Measurements from ENCODE around the gene UNC45A.

UNC45A gene, protein sequence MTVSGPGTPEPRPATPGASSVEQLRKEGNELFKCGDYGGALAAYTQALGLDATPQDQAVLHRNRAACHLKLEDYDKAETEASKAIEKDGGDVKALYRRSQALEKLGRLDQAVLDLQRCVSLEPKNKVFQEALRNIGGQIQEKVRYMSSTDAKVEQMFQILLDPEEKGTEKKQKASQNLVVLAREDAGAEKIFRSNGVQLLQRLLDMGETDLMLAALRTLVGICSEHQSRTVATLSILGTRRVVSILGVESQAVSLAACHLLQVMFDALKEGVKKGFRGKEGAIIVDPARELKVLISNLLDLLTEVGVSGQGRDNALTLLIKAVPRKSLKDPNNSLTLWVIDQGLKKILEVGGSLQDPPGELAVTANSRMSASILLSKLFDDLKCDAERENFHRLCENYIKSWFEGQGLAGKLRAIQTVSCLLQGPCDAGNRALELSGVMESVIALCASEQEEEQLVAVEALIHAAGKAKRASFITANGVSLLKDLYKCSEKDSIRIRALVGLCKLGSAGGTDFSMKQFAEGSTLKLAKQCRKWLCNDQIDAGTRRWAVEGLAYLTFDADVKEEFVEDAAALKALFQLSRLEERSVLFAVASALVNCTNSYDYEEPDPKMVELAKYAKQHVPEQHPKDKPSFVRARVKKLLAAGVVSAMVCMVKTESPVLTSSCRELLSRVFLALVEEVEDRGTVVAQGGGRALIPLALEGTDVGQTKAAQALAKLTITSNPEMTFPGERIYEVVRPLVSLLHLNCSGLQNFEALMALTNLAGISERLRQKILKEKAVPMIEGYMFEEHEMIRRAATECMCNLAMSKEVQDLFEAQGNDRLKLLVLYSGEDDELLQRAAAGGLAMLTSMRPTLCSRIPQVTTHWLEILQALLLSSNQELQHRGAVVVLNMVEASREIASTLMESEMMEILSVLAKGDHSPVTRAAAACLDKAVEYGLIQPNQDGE

DNA sequence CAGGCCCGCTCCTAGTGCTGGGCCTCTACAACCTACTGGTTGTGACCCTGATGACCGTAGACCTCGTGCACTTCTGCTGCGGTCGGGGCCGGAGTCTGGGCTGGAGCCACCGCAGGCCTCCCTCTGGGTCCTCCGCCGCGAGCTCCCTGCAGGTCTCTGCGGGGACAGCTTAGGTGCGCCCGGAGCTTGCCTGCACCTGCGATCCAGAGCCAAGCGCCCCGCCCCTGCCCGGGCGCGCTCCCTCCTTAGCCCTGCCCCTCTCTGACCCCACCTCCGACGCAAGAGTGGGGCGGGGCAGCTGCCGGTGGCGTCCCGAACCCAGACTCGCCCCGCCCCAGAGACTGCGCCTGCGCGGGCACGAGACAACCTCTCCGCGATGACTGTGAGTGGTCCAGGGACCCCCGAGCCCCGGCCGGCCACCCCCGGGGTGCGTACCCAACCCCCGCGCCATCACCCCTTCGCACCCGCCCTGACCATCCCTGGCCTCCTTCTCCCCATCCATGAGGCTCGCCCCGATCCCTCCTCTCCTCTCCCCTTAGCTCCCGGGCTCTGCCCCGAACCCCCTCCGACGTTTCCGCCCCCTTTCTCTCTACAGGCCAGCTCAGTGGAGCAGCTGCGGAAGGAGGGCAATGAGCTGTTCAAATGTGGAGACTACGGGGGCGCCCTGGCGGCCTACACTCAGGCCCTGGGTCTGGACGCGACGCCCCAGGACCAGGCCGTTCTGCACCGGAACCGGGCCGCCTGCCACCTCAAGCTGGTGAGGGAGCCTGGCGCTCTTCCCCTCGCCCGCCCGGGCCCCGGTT is at the start of gene UNC45A:
Gene UNC45A (plus strand): TSS at position 337 of the 803 bp plus-strand sequence. CDS start 40 bp downstream, at position 377.
- peak within 1 kb of the TSS; percentile 75 for H3K4me3 ChIP-seq (ENCODE audit: low read length)
- TF ChIP-seq ZNF274 (IDR thresholded peaks at IDR 0.05; ENCODE audit: low read depth, low read length), result no peak

DNA sequence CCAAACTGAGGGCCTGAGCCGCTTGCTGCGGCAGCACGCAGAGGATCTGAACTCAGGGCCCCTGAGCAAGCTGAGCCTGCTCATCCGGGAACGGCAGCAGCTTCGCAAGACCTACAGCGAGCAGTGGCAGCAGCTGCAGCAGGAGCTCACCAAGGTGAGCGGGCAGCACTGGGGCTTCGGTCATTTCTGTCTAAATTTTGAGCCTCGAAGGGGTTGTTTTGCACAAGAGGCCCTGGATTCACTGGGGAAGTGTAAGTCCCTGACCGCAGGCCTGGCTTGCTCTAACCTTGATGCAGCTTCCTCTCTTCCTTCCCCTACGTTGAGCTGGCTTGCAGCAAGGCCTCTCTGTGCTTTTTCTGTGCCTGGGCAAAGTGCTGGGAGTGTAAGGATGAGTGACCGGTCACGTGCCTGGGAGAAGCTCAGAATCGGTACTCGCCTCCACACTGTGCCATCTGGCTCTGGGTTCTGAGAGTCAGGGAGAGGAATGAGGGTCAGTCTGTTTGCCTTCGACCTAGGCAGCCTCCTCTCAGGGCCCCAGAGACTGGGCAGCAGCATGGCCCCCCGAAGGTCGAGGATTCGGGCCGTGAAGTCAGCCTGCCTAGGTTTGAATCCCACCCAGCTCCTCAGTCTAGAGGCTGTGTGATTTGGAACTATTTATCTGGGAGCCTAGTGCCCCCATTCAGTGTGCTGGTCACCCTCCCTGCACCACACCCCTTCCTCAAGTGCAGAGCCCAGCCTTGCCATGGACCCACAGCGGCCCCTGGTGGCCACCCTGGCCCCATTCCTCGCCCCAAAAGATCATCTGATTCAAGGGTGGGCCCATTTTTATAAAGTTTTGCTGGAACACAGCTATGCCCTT is 49.4 kb upstream of the UNC45A start:
- H3K4me3 ChIP-seq (ENCODE audit: low read length), result no peak overlapping the region; the same call in 1 of the 2 replicates
- no peak for TF ChIP-seq ZNF274 (IDR thresholded peaks at IDR 0.05; ENCODE audit: low read depth, low read length)

DNA sequence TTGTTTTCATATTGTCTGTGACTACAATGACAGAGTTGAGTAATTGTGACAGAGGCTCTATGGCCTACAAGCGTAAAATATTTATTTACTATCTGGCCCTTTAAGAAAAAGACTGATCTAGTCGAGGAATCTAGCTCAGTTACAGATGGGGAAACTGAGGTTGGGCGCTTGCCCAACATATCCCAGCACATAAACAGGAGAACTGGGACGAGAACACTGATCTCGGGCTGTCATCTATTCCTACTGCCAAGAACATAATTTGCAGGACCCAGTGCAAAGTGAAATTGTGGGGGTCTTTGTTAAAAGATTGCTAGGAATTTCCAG is 48.8 kb upstream of the UNC45A start:
- TF ChIP-seq ZNF274 (IDR thresholded peaks at IDR 0.05; ENCODE audit: low read depth, low read length), result no peak
- no peak overlapping the region for H3K4me3 ChIP-seq (ENCODE audit: low read length)

DNA sequence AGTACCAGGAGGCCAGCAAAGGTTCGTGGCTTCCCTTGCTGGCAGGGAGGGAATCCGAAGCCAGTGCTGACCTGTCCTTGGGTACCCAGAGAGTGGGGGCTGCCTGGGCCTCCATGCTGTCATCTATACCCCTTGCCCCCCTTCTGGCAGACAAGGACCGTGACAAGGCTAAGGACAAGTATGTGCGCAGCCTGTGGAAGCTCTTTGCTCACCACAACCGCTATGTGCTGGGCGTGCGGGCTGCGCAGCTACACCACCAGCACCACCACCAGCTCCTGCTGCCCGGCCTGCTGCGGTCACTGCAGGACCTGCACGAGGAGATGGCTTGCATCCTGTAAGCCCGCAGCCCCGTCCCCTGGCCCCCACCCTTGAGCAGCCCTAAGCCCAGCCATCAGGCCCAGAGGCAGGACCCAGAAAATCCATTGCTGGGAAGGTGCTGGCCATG is 48.0 kb upstream of the UNC45A start:
- TF ChIP-seq ZNF274 (IDR thresholded peaks at IDR 0.05; ENCODE audit: low read depth, low read length), result no peak
- no peak overlapping the region for H3K4me3 ChIP-seq (ENCODE audit: low read length)

DNA sequence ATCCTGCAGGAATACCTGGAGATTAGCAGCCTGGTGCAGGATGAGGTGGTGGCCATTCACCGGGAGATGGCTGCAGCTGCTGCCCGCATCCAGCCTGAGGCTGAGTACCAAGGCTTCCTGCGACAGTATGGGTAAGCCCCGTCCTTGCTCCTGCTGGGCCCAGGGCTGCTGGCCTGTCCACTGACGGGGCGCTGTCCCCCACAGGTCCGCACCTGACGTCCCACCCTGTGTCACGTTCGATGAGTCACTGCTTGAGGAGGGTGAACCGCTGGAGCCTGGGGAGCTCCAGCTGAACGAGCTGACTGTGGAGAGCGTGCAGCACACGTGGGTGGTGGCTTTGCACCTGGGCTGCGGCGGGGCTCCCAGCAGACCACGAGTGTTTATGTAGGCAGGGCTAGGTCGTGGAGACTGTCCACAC is 45.8 kb upstream of the UNC45A start:
- H3K4me3 ChIP-seq (ENCODE audit: low read length), result no peak overlapping the region
- TF ChIP-seq ZNF274 (IDR thresholded peaks at IDR 0.05; ENCODE audit: low read depth, low read length), result no peak

DNA sequence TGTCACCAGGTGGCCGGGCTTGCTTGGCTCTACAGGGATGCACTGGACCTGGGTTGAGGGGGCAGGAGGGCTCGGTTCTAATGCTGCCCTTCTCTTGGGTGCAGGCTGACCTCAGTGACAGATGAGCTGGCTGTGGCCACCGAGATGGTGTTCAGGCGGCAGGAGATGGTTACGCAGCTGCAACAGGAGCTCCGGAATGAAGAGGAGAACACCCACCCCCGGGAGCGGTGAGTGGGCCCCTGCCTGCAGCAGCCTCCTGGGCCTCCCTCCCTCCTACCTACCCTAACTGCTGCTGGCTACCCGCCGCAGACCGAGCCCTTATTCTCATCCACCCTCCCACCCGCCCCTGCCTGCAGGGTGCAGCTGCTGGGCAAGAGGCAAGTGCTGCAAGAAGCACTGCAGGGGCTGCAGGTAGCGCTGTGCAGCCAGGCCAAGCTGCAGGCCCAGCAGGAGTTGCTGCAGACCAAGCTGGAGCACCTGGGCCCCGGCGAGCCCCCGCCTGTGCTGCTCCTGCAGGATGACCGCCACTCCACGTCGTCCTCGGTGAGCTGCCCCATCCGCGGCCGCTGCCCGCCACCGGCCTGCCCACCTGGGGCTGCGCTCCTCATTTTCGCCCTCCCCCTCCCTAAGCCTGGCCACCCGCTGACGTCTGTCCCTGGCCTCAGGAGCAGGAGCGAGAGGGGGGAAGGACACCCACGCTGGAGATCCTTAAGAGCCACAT is 45.2 kb upstream of the UNC45A start:
- no peak for TF ChIP-seq ZNF274 (IDR thresholded peaks at IDR 0.05; ENCODE audit: low read depth, low read length)

DNA sequence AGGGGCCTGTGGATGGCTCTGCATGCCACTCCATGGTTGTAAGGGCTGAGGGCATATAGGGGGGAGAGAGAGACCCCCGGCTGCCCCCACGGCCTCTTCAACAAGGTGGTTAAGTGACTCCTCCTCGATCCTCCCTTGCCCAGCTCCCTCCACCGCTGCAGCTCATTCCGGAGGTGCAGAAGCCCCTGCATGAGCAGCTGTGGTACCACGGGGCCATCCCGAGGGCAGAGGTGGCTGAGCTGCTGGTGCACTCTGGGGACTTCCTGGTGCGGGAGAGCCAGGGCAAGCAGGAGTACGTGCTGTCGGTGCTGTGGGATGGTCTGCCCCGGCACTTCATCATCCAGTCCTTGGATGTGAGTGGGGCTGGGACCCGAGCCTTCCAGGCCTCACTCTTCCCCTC is 44.2 kb upstream of the UNC45A start:
- TF ChIP-seq ZNF274 (IDR thresholded peaks at IDR 0.05; ENCODE audit: low read depth, low read length), result no peak
- H3K4me3 ChIP-seq (ENCODE audit: low read length), result no peak overlapping the region

More for the DNA sequence above, 45.2 kb upstream of the UNC45A start:
- no peak overlapping the region for H3K4me3 ChIP-seq (ENCODE audit: low read length)

DNA sequence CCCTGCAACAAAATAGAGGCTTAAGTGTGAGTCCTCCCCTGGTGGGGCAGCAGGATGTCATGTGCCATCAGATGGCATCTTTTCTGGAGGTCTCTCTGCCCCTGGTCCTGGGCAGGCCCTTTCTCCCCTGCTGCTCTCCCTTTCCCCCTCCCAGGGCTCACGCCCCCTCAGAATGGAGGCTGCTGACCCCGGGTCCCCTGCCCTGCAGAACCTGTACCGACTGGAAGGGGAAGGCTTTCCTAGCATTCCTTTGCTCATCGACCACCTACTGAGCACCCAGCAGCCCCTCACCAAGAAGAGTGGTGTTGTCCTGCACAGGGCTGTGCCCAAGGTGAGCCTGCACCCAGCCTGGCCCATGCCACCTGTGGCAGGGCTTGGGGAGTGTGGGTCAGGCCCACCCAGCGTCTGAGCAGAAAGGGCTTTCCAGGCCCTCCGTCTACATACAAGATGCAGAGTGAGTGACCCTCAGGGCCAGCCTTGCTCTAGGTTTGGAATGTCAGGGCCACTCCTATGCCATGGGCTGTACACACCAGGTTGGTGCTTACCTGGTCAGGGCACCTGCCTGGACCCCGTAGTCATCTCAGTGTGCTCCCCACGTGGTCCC is 43.6 kb upstream of the UNC45A start:
- no peak for TF ChIP-seq ZNF274 (IDR thresholded peaks at IDR 0.05; ENCODE audit: low read depth, low read length)
- no peak overlapping the region for H3K4me3 ChIP-seq (ENCODE audit: low read length)

DNA sequence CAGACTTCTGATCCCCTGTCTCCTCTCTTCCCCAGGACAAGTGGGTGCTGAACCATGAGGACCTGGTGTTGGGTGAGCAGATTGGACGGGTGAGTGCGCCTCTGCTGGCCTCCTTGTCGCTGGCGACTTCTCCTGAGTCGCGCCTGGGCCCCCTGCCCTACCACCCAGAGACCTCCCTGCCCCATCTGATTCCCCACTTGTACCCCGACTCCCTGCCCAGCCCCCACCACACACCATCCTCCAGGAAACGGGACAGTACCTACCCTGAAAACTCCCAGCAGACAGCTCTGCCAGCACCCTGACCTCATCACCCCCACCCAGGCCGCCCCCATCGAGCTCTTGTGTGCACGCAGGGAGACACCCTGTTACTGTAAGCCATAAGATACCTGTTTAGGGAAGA is 43.1 kb upstream of the UNC45A start:
- H3K4me3 ChIP-seq (ENCODE audit: low read length), result no peak overlapping the region
- no peak for TF ChIP-seq ZNF274 (IDR thresholded peaks at IDR 0.05; ENCODE audit: low read depth, low read length)

DNA sequence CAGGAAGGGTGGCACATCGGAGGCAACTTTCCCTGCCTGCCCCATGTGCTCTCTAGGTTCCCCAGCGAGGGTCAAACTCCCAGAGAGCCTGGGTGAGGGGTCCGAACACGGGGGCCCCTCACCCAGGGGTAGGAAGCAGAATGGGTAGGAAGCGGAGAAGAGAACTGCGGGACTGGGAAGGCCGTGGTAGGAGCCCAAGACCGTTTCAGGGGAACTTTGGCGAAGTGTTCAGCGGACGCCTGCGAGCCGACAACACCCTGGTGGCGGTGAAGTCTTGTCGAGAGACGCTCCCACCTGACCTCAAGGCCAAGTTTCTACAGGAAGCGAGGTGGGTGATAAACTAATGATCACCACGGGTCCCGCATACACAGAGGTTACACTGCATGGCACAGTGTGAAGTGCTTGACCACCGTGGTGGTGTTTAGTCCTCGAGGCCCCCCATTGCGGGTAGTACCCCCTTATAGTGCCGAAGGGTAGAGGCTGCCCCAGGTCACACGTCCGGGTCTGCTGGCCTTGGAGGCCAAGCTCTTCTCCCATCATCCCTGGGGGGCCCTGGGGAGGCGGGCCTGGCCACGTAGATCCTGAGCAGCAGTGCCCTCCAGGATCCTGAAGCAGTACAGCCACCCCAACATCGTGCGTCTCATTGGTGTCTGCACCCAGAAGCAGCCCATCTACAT is 42.4 kb upstream of the UNC45A start:
- no peak for TF ChIP-seq ZNF274 (IDR thresholded peaks at IDR 0.05; ENCODE audit: low read depth, low read length)
- H3K4me3 ChIP-seq (ENCODE audit: low read length), result no peak overlapping the region

DNA sequence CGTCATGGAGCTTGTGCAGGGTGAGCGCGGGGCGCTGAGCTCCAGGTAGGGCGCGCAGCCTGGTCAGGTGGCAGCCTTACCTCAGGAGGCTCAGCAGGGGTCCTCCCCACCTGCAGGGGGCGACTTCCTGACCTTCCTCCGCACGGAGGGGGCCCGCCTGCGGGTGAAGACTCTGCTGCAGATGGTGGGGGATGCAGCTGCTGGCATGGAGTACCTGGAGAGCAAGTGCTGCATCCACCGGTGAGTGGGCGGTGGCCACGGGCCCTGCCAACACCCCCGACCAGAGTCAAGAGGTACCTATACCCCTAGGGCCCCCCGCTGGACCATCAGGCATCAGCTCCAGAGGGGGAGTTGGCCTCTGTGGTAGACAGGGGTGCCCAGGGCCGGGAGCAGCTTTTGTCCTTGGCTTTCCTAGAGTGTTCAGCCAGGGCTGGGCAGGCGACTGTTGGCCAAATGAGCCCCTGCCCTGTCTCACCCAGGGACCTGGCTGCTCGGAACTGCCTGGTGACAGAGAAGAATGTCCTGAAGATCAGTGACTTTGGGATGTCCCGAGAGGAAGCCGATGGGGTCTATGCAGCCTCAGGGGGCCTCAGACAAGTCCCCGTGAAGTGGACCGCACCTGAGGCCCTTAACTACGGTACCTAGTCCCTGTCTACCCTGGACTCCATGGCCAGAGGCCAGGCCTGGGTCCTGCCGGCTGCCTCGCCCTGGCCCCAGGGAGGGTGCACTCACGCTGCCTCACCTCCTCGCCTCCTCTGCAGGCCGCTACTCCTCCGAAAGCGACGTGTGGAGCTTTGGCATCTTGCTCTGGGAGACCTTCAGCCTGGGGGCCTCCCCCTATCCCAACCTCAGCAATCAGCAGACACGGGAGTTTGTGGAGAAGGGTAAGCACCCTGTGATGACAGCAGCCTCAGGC is 41.7 kb upstream of the UNC45A start:
- no peak for TF ChIP-seq ZNF274 (IDR thresholded peaks at IDR 0.05; ENCODE audit: low read depth, low read length)
- no peak overlapping the region for H3K4me3 ChIP-seq (ENCODE audit: low read length)

Measured in GM08714 (cell line).